Bronchus fibroblast of lung (primary cell): Measurements from ENCODE around the gene TFB1M. TPM values are rescaled to one million over a fixed set of nuclear protein-coding genes. Genes with fewer than 3 reads are reported as not detected.

ENCODE experiments used
- total RNA-seq: library from RNA; depleted of rRNA; stranded (reverse); fragments of >200 nt; gene quantifications from 2 replicates; pipeline ENCODE4 v1.2.3, GENCODE V29; 2015

Gene TFB1M
- 26.5 and 27.7 TPM in 2 replicates for total RNA-seq

DNA sequence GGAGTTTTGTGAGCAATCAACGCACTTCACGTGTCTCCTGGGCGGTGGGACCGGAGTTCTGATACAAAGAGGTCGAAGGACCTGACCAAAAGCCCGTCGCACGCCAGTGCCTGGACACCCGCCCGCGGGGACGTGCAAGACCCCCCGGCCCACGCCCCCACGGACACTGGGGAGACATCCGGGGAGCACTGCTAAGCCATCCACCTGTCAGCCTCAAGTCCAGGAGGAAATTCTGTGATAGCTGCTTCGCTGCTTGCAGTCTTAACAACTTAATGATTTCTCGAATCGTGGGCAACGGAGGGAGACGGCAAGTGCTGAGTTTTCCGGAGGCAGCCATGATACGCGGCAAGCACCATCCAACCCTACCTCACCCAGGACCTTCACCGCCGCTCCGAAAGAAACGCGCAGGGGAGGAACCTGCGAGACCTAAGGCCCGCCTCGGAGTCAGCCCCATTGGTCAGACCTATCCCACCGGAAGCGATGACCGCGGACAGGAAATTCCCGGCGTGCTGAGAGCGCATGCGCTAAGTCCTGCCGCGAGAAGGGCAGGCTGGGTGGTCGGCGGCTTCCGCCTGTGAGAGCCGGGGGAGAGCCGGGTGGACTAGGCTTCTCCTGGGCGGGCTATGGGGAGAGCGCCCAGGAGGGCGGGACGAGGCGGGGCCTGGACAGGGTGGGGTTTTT lies at the start of gene TFB1M:
Gene TFB1M, minus strand, starts transcription at position 393 of the 681 bp plus-strand sequence. Its CDS starts 56 bp downstream, at position 337.

DNA sequence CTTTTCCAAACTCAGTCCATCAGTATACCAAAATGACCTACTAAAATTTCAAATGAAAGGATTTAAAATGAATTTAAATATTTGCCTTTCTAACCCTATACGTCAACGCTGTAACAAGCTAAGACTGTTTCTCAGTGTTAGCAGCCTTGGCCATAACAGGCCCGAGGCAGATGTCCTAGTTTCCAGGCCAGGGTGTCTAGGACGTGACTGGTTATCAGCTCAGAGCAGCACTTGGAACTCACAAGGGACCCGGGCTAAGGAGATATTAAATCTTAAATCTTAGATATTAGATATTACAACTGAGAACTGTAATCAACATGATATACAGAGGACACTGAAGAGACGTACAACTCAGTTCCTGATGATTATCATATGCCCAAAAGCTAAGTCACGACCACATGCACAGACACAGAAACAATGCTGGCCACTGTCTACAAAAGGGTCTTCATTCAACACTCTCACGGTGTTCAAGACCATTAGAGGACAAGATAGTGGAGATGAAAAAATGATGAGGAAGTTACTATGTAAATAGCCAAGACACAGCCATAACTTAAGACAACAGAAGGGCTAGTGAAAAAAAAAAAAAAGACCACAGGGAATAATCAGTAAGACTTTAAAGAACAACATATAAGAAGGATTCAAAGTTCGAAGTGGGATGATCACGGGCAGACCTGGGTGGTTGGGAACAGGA lies 50.8 kb downstream of the TFB1M start, which contains the start of gene CLDN20:
Gene CLDN20, plus strand, starts transcription at position 641 of the 691 bp plus-strand sequence. CDS start 11,707 bp downstream, outside the sequence.

Other genes starting within 250 kb of the TFB1M start
- gene CLDN20, start 50.5 kb downstream of the TFB1M start, total RNA-seq: not detected in 2 replicates
- gene NOX3, start 141.4 kb upstream of the TFB1M start, total RNA-seq: not detected in 2 replicates